ENCODE results near the gene COLGALT1. TPM values are rescaled to one million over a fixed set of nuclear protein-coding genes. Genes with fewer than 3 reads are reported as not detected.

Gene COLGALT1
- total and polyA plus RNA-seq, 9 of the 15 experiments (the other 6 are each of a cell fraction or from before 2014, with no cell fraction given) = 4.9 to 119 (median 82.6) TPM

- TF ChIP-seq SMARCE1 (IDR thresholded peaks at IDR 0.05) (no peak), ZNF143 (CRISPR knock-in tag; IDR thresholded peaks at IDR 0.05) (no peak), MAFF (IDR thresholded peaks at IDR 0.05; ENCODE audit: low read length) (no peak), ATF7 (IDR thresholded peaks at IDR 0.05) (peak; percentile 80), ETS1 (conservative IDR thresholded peaks at IDR 0.05; ENCODE audit: control insufficient read depth, low read depth, low read length) (0 out of 2 replicates have a peak, but pooled peaks have one; percentile 52), RBFOX2 (IDR thresholded peaks at IDR 0.05; ENCODE audit: low read depth, low read length) (peak; percentile 55), ZNF175 (CRISPR knock-in tag; IDR thresholded peaks at IDR 0.05; ENCODE audit: low read depth) (no peak), SFPQ (IDR thresholded peaks at IDR 0.05; ENCODE audit: low read depth, low read length) (no peak), MAX (CRISPR knock-in tag; IDR thresholded peaks at IDR 0.05) (peak; percentile 87), ZNF134 (CRISPR knock-in tag; conservative IDR thresholded peaks at IDR 0.05) (no peak), ELF4 (CRISPR knock-in tag; IDR thresholded peaks at IDR 0.05) (0 out of 2 replicates have a peak, but pooled peaks have one; percentile 23), NKRF (IDR thresholded peaks at IDR 0.05; ENCODE audit: borderline replicate concordance) (peak; percentile 96), NEUROD1 (IDR thresholded peaks at IDR 0.05; ENCODE audit: borderline replicate concordance, low read depth, low read length, partially characterized antibody) (peak; percentile 11), ZBTB49 (CRISPR knock-in tag; IDR thresholded peaks at IDR 0.05; ENCODE audit: borderline replicate concordance) (no peak), BRF2 (IDR thresholded peaks at IDR 0.05; ENCODE audit: borderline replicate concordance, insufficient read depth, insufficient read length) (no peak), CXXC5 (CRISPR knock-in tag; IDR thresholded peaks at IDR 0.05) (peak; percentile 49), ESRRA (IDR thresholded peaks at IDR 0.05; ENCODE audit: borderline replicate concordance, low read depth) (no peak; the same call in 1 of the 2 replicates), HDAC2 (IDR thresholded peaks at IDR 0.05) (peak; percentile 81)
These were observed 24.3 kb downstream of the COLGALT1 start (continued) for GRCh38 chr19:17579661-17580244.

Data from K562 (cell line).